ENCODE data around the gene MPRIP. TPM values are rescaled to one million over a fixed set of nuclear protein-coding genes. Genes with fewer than 3 reads are reported as not detected.

Gene MPRIP
- total RNA-seq, 4 donors from 2014 or later, result 130 to 244 (median 155) TPM

GRCh38 chr17:17141279-17141678, 99.0 kb downstream of the MPRIP start:
- H3K36me3 ChIP-seq, result peaks cover 68 to 83% of the 10 kb centered on the region in 2 donors
- intact Hi-C loops (cut with DNase I), result no loop called here
- H3K27ac ChIP-seq, result no peak overlapping the region
- WGBS, 2 donors, result 83 to 89% methylated on average over 11 to 12 of the region's 12 CpGs
- TF ChIP-seq, protein P1, sequence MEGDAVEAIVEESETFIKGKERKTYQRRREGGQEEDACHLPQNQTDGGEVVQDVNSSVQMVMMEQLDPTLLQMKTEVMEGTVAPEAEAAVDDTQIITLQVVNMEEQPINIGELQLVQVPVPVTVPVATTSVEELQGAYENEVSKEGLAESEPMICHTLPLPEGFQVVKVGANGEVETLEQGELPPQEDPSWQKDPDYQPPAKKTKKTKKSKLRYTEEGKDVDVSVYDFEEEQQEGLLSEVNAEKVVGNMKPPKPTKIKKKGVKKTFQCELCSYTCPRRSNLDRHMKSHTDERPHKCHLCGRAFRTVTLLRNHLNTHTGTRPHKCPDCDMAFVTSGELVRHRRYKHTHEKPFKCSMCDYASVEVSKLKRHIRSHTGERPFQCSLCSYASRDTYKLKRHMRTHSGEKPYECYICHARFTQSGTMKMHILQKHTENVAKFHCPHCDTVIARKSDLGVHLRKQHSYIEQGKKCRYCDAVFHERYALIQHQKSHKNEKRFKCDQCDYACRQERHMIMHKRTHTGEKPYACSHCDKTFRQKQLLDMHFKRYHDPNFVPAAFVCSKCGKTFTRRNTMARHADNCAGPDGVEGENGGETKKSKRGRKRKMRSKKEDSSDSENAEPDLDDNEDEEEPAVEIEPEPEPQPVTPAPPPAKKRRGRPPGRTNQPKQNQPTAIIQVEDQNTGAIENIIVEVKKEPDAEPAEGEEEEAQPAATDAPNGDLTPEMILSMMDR (IDR thresholded peaks at IDR 0.05), result no peak
- TF ChIP-seq POLR2A (IDR thresholded peaks at IDR 0.05), result no peak
- DNase-seq, result no peak
- no peaks in the 10 kb centered on the region for H3K4me1 ChIP-seq
- no peaks in the 10 kb centered on the region for H3K27me3 ChIP-seq
- no peaks in the 10 kb centered on the region for H3K9me3 ChIP-seq
- H3K4me3 ChIP-seq (replicated peaks in 1 of 3), result no peak overlapping the region

DNA sequence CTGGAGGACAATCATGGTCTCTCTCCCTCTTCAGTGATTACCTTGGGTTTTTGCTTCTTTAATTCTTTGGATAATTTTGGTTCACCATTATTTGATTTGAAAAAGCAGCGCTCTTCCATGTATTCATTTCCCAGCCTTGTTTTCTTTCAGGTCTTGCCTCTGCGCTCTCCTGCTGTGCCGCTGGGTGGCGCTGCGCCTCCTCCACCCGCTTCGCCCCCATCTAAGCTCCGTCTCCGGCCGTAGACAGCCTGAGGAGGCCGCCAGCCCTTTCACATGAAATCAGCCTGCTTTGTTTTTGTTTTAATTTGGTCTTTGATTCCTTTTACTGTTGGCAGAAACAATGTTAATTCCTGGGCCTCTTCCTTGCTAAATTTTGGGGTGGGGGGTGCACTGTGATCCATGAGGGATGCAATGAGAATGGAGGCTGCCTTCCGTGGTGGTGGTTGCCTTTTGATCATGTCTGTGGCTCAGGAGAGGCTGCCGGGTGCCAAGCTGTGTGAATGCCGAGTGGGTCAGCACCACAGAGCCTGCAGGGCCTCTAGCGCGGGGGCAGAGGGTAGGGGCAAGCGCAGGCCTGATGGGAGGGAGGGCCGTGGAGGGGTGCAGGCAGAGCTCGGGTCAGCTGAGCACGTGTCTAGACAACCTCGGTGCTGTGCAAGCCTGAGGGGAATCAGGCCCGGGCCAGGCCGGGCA, 99.7 kb downstream of the MPRIP start:
- Histone ChIP-seq H3K27me3 (no peaks in the 10 kb centered on the region), H3K9me3 (no peaks in the 10 kb centered on the region), H3K27ac (no peak overlapping the region), H3K36me3 (peaks cover 61 to 83% of the 10 kb centered on the region in 2 donors), H3K4me3 (replicated peaks in 1 of 3) (no peak overlapping the region), H3K4me1 (no peaks in the 10 kb centered on the region)
- intact Hi-C loops (cut with DNase I), result no loop called here
- no peak for TF ChIP-seq POLR2A (IDR thresholded peaks at IDR 0.05)
- TF ChIP-seq, protein P1 (IDR thresholded peaks at IDR 0.05), result peak; percentile 44 to 77 (median 57)
- peak; percentile 33 to 39 for DNase-seq
- WGBS, 2 donors, result 53 to 62% methylated on average over 14 to 19 of the region's 23 CpGs

DNA sequence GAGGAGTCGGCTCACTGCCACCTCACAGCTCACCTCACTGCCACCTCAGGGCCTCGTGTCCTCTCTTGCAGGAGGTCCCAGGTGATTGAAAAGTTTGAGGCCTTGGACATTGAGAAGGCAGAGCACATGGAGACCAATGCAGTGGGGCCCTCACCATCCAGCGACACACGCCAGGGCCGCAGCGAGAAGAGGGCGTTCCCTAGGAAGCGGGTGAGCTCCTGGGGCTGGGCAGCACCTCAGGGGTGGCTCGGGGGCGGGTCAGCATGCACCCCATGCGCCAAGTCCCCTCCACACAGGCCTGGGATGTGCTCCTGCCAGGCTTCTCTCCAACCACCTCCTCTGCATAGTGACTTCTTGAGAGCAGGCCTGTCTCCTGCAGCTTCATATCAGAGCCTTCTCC, 100.3 kb downstream of the MPRIP start:
- H3K27ac ChIP-seq, result no peak overlapping the region
- WGBS, 2 donors, result 88 to 90% methylated on average over 7 to 11 of the region's 11 CpGs
- intact Hi-C loops (cut with DNase I), result no loop called here

GRCh38 chr17:17143501-17143900, 101.2 kb downstream of the MPRIP start:
- no peaks in the 10 kb centered on the region for H3K9me3 ChIP-seq
- DNase-seq, result no peak
- 93 to 97% methylated on average over 15 to 18 of the region's 19 CpGs for WGBS, 2 donors
- H3K4me3 ChIP-seq (replicated peaks in 1 of 3), result no peak overlapping the region
- intact Hi-C loops (cut with DNase I), result no loop called here
- H3K27me3 ChIP-seq, result no peaks in the 10 kb centered on the region
- no peaks in the 10 kb centered on the region for H3K4me1 ChIP-seq
- no peak overlapping the region for H3K27ac ChIP-seq
- TF ChIP-seq POLR2A (IDR thresholded peaks at IDR 0.05), result no peak
- TF ChIP-seq, protein P1 (IDR thresholded peaks at IDR 0.05), result no peak
- H3K36me3 ChIP-seq, result peaks cover 60 to 75% of the 10 kb centered on the region in 2 donors

More for the DNA sequence above, 100.3 kb downstream of the MPRIP start:
- Histone ChIP-seq H3K27me3 (no peaks in the 10 kb centered on the region), H3K9me3 (no peaks in the 10 kb centered on the region), H3K4me1 (no peaks in the 10 kb centered on the region), H3K4me3 (replicated peaks in 1 of 3) (no peak overlapping the region), H3K36me3 (peaks cover 64 to 84% of the 10 kb centered on the region in 2 donors)
- no peak for TF ChIP-seq POLR2A (IDR thresholded peaks at IDR 0.05)
- TF ChIP-seq, protein P1 (IDR thresholded peaks at IDR 0.05), result no peak
- DNase-seq, result no peak

DNA sequence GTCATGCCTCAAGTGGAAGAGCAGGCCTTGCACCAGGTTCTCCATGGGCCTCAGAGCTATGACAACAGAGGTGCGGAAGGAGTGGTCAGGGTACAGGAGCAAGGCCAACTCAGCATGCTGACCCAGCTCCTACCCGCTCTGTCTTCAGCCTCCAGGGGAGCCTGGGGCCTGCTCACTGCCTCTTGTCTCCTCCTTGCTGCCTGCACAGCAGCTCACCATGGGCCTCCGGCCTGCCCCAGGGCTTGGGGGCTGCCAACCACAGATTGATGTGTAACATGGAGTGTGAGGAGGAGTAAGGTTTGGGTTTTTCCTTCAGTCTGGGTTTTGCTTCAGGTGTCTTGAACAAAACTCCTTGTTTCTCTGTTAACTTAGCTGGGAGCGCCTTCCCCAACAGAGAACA, 101.8 kb downstream of the MPRIP start:
- TF ChIP-seq, protein P1 (IDR thresholded peaks at IDR 0.05), result no peak
- no peak for TF ChIP-seq POLR2A (IDR thresholded peaks at IDR 0.05)
- DNase-seq, result no peak
- intact Hi-C loops (cut with DNase I), result no loop called here
- no peak overlapping the region for H3K4me3 ChIP-seq (replicated peaks in 1 of 3)
- 100% methylated on average over 3 of the region's 4 CpGs for WGBS, 2 donors
- no peaks in the 10 kb centered on the region for H3K4me1 ChIP-seq
- H3K36me3 ChIP-seq, result peaks cover 58 to 69% of the 10 kb centered on the region in 2 donors
- no peaks in the 10 kb centered on the region for H3K9me3 ChIP-seq
- H3K27me3 ChIP-seq, result no peaks in the 10 kb centered on the region
- no peak overlapping the region for H3K27ac ChIP-seq
